Caco-2 (cell line): ENCODE data around the gene FAM83E. TPM values are rescaled to one million over a fixed set of nuclear protein-coding genes. Genes with fewer than 3 reads are reported as not detected.

Experiments
- BruUV-seq: library from RNA; stranded (reverse); fragments of 400-500 nt; replicated peaks from 2 replicates; lab custom pipeline; 2021; lab: Mats Ljungman, UMichigan
- CTCF ChIA-PET: fragments of 300-600 bp; sonication (Branson Sonifier 250); formaldehyde crosslinking; loops from one replicate; lab custom pipeline; 2022; ENCODE audit warnings: antibody characterized with exemption; lab: Charles Lee
- POLR2A ChIA-PET: fragments of 300-600 bp; sonication (Branson Sonifier 250); formaldehyde crosslinking; loops from one replicate; lab custom pipeline; 2022; ENCODE audit warnings: antibody characterized with exemption; lab: Charles Lee
- DNase-seq, 2 experiments: peaks; one replicate each; pipeline versions ENCODE4 v3.0.0 to v3.0.0-alpha.2; 2020 to 2022
- H3K27me3 ChIP-seq: replicated peaks from 2 replicates; pipeline ENCODE4 v1.6.0; 2011; ENCODE audit warnings: low read length; ENCODE audit not compliant: control insufficient read depth, insufficient read depth
- H3K36me3 ChIP-seq: 2 replicates; pipeline ENCODE4 v1.5.1; 2011; ENCODE audit warnings: low read length; ENCODE audit not compliant: control insufficient read depth, insufficient read depth
- H3K4me1 ChIP-seq: fragments of 250-450 bp; sonication (Bioruptor Pico); 2 replicates; pipeline ENCODE4 v1.5.1; 2020; ENCODE audit warnings: mild to moderate bottlenecking
- H3K4me3 ChIP-seq: 2 replicates; pipeline ENCODE4 v1.5.1; 2011; ENCODE audit warnings: low read depth, mild to moderate bottlenecking, control low read depth, low read length
- H3K9me3 ChIP-seq: fragments of 250-450 bp; sonication (Bioruptor Pico); 2 replicates; pipeline ENCODE4 v1.5.1; 2020; ENCODE audit warnings: mild to moderate bottlenecking, moderate library complexity
- H3K27ac Mint-ChIP-seq: one replicate; pipeline ENCODE4 v1.8.0; 2022; ENCODE audit warnings: mixed read lengths; ENCODE audit not compliant: unreplicated experiment
- H3K27me3 Mint-ChIP-seq: one replicate; pipeline ENCODE4 v1.8.0; 2022; ENCODE audit warnings: mixed read lengths; ENCODE audit not compliant: insufficient read depth, unreplicated experiment
- H3K36me3 Mint-ChIP-seq: one replicate; pipeline ENCODE4 v1.8.0; 2022; ENCODE audit warnings: mild to moderate bottlenecking, mixed read lengths; ENCODE audit not compliant: insufficient read depth, unreplicated experiment
- H3K4me1 Mint-ChIP-seq: one replicate; pipeline ENCODE4 v1.8.0; 2022; ENCODE audit warnings: low read depth, mixed read lengths; ENCODE audit not compliant: unreplicated experiment
- H3K4me3 Mint-ChIP-seq: one replicate; pipeline ENCODE4 v1.8.0; 2022; ENCODE audit warnings: mild to moderate bottlenecking, moderate library complexity, mixed read lengths; ENCODE audit not compliant: unreplicated experiment
- H3K9me3 Mint-ChIP-seq: one replicate; pipeline ENCODE4 v1.8.0; 2022; ENCODE audit warnings: mixed read lengths; ENCODE audit not compliant: unreplicated experiment
- intact Hi-C: fragments of 100-400 bp; cut with micrococcal nuclease; formaldehyde crosslinking; loops from one replicate; pipeline ENCODE4 v1.10.0; 2022; ENCODE audit not compliant: unreplicated experiment
- total RNA-seq: library from RNA; stranded (reverse); gene quantifications from 2 replicates; pipeline ENCODE4 v1.2.3, GENCODE V29; 2022
- TF ChIP-seq, protein P1 (sequence below), 2 experiments: fragments of 200-600 bp in 1 of 2; IDR thresholded peaks; 1 replicate in 1 of 2; 2 replicates in 1 of 2; pipeline versions ENCODE4 v1.5.1 to v1.8.0; 2011 to 2022; ENCODE audit warnings: antibody characterized with exemption in 1 of 2, control low read depth in 1 of 2, inconsistent platforms in 1 of 2, low read depth in 1 of 2, low read length in 1 of 2, mild to moderate bottlenecking in 1 of 2, moderate library complexity in 1 of 2; ENCODE audit not compliant: insufficient read depth in 1 of 2, severe bottlenecking in 1 of 2, unreplicated experiment in 1 of 2

The FAM83E gene
- total RNA-seq, 1 experiment from 2014 or later: 6.8 TPM

DNA sequence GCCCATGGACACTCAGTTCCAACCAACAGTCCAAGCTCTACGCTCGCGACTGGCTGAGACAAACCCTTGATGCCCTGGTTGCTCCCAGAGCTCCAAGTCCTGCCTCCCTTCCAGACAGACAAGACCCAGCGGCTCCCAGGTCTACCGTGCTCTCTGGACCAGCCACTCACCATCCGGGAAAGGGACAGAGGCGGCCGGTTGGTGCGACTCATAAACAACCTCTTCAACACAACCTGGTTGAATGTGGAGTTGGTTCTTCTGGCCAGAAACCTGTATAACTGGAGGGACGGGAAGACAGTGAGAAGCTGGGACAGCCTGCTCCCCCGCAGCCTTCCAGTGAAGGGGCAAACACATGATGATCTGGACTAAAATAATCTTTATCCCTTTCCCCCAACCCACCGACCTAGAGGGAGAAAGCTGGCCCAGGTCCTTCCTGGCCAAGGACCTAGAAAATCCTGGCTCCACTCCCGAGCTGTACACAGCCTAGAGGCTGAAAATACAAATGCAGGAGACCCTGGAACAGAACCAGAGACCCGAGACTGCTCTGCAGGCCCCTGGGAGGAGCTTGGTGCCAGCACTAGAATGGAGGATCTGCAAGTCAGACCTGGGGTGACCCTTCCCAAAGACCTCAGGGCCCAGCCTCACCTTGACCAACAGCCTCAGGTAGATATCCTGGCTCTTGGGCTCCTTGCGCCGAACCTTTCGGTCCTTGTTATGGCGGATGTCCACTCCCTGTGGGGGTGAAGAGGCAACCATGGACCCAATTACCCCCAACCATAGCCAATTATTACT lies 2.5 kb upstream of the FAM83E start:
- Mint-ChIP-seq H3K27ac (peak overlapping the region; percentile 98), H3K27me3 (no peaks in the 10 kb centered on the region), H3K9me3 (no peaks in the 10 kb centered on the region), H3K36me3 (peaks cover 76% of the 10 kb centered on the region), H3K4me3 (peak overlapping the region; percentile 96), H3K4me1 (peaks cover 31% of the 10 kb centered on the region)
- ChIA-PET POLR2A (interaction anchor here (3.6 kb wide), 1 partner anchor 17 kb away, joined by 37 read pairs; no protein-coding TSS in a partner anchor), CTCF (no interaction called here)
- Histone ChIP-seq H3K27me3 (no peaks in the 10 kb centered on the region), H3K4me3 (peak overlapping the region; percentile 85), H3K4me1 (peaks cover 33% of the 10 kb centered on the region), H3K9me3 (no peaks in the 10 kb centered on the region), H3K36me3 (peaks cover 13% of the 10 kb centered on the region)
- TF ChIP-seq, protein P1, sequence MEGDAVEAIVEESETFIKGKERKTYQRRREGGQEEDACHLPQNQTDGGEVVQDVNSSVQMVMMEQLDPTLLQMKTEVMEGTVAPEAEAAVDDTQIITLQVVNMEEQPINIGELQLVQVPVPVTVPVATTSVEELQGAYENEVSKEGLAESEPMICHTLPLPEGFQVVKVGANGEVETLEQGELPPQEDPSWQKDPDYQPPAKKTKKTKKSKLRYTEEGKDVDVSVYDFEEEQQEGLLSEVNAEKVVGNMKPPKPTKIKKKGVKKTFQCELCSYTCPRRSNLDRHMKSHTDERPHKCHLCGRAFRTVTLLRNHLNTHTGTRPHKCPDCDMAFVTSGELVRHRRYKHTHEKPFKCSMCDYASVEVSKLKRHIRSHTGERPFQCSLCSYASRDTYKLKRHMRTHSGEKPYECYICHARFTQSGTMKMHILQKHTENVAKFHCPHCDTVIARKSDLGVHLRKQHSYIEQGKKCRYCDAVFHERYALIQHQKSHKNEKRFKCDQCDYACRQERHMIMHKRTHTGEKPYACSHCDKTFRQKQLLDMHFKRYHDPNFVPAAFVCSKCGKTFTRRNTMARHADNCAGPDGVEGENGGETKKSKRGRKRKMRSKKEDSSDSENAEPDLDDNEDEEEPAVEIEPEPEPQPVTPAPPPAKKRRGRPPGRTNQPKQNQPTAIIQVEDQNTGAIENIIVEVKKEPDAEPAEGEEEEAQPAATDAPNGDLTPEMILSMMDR (IDR thresholded peaks at IDR 0.05; ENCODE audit: insufficient read depth in 1 of 2, low read depth in 1 of 2, low read length in 1 of 2, severe bottlenecking in 1 of 2, unreplicated experiment in 1 of 2): no peak
- intact Hi-C loops: no loop called here
- DNase-seq: no peak
- BruUV-seq: no TSS peak

DNA sequence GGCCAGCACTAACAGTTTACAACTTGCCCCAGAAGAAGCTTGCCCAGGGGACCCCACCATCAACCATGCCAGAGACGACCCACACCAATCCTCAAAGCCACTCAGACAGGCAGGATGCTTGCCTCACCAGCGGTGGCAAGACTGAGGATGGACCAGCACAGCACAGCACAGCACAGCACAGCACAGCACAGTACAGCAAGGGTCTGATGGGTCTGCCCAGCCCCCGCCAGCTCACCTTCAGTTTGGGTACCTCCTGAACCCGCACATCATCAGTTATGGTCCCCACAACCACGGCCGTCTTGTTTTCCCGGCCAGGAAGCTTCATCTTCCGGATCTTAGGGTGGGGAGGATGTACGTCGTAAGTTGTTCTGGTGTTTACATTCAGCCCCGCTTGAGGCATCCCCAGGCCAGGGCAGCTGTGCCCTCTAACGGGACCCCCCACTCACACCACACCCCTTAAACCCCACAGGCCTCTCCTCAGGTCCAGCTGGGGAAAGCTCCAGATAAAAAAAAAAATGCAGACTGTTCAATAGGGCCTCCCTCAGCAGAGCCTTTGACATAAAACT lies 1.7 kb upstream of the FAM83E start:
- Mint-ChIP-seq H3K4me3 (peak overlapping the region; percentile 96), H3K9me3 (no peaks in the 10 kb centered on the region), H3K27me3 (no peaks in the 10 kb centered on the region), H3K36me3 (peaks cover 83% of the 10 kb centered on the region), H3K27ac (peak overlapping the region; percentile 98), H3K4me1 (peaks cover 31% of the 10 kb centered on the region)
- BruUV-seq: no TSS peak
- Histone ChIP-seq H3K4me1 (peaks cover 33% of the 10 kb centered on the region), H3K36me3 (peaks cover 13% of the 10 kb centered on the region), H3K4me3 (no peak overlapping the region), H3K9me3 (no peaks in the 10 kb centered on the region), H3K27me3 (no peaks in the 10 kb centered on the region)
- ChIA-PET CTCF (no interaction called here), POLR2A (interaction anchor here (3.6 kb wide), 1 partner anchor 17 kb away, joined by 37 read pairs; no protein-coding TSS in a partner anchor)
- TF ChIP-seq, protein P1 (IDR thresholded peaks at IDR 0.05; ENCODE audit: insufficient read depth in 1 of 2, low read depth in 1 of 2, low read length in 1 of 2, severe bottlenecking in 1 of 2, unreplicated experiment in 1 of 2): no peak
- intact Hi-C loops: no loop called here
- no peak for DNase-seq

DNA sequence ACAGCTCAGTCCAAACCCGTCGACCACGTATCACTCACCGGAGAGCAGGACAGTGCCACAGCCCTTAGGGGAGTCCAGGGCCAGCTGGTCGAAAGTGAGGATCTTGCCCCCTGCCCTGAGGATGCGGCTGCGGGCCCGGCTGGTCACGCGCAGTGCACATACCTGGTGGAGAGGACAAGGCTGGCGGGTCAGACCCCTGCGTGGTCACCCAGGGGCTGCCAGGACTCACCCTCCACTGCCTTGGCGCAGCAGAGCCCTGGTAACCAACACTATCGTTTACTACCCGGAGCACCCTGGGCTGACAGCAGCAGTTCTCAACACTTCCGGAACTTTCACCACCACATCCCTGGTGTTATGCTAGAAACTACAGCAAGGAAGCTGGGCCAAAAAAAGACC lies 1.2 kb upstream of the FAM83E start:
- CTCF ChIA-PET: no interaction called here
- BruUV-seq: no TSS peak
- Mint-ChIP-seq H3K9me3 (no peaks in the 10 kb centered on the region), H3K27ac (peak overlapping the region; percentile 98), H3K4me3 (peak overlapping the region; percentile 96), H3K4me1 (peaks cover 31% of the 10 kb centered on the region), H3K27me3 (no peaks in the 10 kb centered on the region), H3K36me3 (peaks cover 89% of the 10 kb centered on the region)
- TF ChIP-seq, protein P1 (IDR thresholded peaks at IDR 0.05; ENCODE audit: insufficient read depth in 1 of 2, low read depth in 1 of 2, low read length in 1 of 2, severe bottlenecking in 1 of 2, unreplicated experiment in 1 of 2): no peak
- intact Hi-C loops: no loop called here
- DNase-seq: peak in 1 of 2 experiments; percentile 40
- Histone ChIP-seq H3K4me3 (no peak overlapping the region), H3K36me3 (peaks cover 13% of the 10 kb centered on the region), H3K27me3 (no peaks in the 10 kb centered on the region), H3K4me1 (peaks cover 33% of the 10 kb centered on the region), H3K9me3 (no peaks in the 10 kb centered on the region)
- POLR2A ChIA-PET: interaction anchor here (3.6 kb wide), 1 partner anchor 18 kb away, joined by 37 read pairs; no protein-coding TSS in a partner anchor
